Mammary epithelial cell (primary cell): Measurements from ENCODE around the gene CNN2.

ENCODE experiments used
- EZH2 ChIP-seq: IDR thresholded peaks from 2 replicates; pipeline ENCODE4 v1.6.1; 2012; ENCODE audit warnings: low read length, inconsistent platforms, borderline replicate concordance
- TF ChIP-seq, protein P1 (sequence below), 2 donors: IDR thresholded peaks in 1 of 2; conservative IDR thresholded peaks in 1 of 2; 2 replicates each; pipeline ENCODE4 v1.5.1; 2011 to 2012; ENCODE audit warnings: inconsistent platforms in 2 of 2, low read length in 2 of 2, mild to moderate bottlenecking in 2 of 2, control low read depth in 1 of 2, low read depth in 1 of 2; ENCODE audit not compliant: insufficient read depth in 1 of 2; ENCODE audit errors: extremely low read depth in 1 of 2

DNA sequence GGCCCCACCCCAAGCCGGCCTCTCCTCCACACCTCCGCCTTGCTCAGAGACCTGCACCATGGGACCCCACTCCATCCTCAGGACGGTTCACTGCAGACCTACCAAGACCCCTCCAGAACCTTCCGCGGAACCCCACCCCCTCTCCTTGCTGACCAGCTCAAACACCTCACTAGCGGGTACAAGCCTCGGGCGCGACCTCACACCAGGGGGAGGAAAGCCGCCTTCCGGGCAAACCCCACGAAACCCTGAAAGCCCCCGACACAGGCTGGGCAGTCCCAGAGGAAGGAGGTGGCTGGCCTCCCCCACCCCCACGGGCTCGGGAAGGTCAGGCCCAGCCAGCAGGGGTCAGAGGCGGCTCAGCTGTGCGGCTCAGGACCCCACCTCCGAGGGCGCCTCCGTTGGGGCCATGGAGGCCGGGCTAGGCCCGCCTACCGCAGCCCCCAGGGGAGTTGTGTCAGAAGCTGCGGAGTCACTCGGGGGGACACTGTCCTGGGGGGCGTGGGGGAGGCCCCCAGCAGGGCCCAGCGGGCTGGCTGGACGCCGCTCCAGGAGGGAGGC, 16.3 kb upstream of the CNN2 start:
- TF ChIP-seq, protein P1, sequence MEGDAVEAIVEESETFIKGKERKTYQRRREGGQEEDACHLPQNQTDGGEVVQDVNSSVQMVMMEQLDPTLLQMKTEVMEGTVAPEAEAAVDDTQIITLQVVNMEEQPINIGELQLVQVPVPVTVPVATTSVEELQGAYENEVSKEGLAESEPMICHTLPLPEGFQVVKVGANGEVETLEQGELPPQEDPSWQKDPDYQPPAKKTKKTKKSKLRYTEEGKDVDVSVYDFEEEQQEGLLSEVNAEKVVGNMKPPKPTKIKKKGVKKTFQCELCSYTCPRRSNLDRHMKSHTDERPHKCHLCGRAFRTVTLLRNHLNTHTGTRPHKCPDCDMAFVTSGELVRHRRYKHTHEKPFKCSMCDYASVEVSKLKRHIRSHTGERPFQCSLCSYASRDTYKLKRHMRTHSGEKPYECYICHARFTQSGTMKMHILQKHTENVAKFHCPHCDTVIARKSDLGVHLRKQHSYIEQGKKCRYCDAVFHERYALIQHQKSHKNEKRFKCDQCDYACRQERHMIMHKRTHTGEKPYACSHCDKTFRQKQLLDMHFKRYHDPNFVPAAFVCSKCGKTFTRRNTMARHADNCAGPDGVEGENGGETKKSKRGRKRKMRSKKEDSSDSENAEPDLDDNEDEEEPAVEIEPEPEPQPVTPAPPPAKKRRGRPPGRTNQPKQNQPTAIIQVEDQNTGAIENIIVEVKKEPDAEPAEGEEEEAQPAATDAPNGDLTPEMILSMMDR (conservative IDR thresholded peaks at IDR 0.05 in 1 of 2, IDR thresholded peaks at IDR 0.05 in 1 of 2; ENCODE audit: extremely low read depth in 1 of 2, insufficient read depth in 1 of 2, low read depth in 1 of 2, low read length in 2 of 2), result no peak
- TF ChIP-seq EZH2, result no peak
